Activated T-cell treated with anti-CD3 and anti-CD28 coated beads for 48 hours (primary cell): ENCODE data around the gene KLRG1.

Experiments used
- DNase-seq: peaks from one replicate; pipeline ENCODE4 v3.0.0-alpha.2; 2020; ENCODE audit warnings: low read depth

KLRG1 gene

GRCh38 chr12:8985213-8985754, 4.1 kb upstream of the KLRG1 start:
- no peak for DNase-seq

DNA sequence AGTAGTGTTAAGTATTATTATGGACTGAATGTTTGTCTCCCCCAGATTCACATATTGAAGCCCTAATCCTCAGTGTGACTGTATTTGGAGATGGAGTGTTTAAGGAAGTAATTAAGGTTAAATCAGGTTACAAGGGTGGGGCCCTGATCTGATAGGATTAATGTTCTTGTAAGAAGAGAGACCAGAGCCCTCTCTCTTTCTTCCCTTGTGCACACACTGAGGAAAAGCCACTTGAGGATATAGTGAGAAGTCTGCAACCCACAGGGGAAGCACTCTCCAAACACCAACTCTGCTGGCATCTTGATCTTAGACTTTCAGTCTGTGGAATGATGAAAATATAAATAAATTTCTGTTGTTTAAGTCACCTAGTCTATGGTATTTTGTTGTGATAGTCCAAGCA, 2.2 kb upstream of the KLRG1 start:
- no peak for DNase-seq

DNA sequence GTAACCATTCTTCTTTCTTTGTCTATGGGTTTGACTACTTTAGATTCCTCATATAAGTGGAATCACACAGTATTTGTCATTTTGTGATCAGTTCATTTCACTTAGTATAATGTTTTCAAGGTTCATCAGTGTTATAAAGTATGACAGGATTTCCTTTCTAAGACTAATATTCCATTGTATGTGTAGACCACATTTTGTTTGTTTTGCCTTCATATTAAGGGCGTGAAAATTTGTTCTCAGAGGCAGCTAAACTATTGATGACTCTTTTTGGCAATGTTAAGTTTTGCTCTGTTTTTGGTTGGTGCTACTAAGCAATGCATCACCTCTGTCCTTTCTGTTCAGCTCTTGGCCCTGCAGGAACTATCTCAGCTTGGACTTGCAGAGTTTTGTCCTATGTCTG, 1.7 kb upstream of the KLRG1 start:
- DNase-seq, result no peak

- DNase-seq, result no peak
These were observed 2.3 kb downstream of the KLRG1 start for GRCh38 chr12:8991371-8992345.

DNA sequence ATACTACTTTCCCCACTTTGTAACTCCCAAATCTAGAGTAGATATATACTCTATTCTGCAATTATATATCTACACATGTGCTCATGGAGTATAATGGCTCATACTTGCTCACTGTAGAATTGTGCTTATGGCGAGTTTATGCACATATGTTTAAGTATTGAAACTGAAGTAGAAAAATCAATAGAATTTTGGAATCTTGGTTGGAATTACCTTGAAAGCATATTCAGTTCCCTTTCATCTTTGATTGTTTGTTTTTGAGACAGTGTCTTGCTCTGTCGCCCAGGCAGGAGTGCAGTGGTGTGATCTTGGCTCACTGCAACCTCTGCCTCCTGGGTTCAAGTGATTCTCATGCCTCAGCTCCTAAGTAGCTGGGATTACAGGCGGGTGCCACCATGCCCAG, 4.5 kb downstream of the KLRG1 start:
- no peak for DNase-seq

- no peak for DNase-seq
These were observed 5.9 kb downstream of the KLRG1 start for GRCh38 chr12:8995021-8995775.

DNA sequence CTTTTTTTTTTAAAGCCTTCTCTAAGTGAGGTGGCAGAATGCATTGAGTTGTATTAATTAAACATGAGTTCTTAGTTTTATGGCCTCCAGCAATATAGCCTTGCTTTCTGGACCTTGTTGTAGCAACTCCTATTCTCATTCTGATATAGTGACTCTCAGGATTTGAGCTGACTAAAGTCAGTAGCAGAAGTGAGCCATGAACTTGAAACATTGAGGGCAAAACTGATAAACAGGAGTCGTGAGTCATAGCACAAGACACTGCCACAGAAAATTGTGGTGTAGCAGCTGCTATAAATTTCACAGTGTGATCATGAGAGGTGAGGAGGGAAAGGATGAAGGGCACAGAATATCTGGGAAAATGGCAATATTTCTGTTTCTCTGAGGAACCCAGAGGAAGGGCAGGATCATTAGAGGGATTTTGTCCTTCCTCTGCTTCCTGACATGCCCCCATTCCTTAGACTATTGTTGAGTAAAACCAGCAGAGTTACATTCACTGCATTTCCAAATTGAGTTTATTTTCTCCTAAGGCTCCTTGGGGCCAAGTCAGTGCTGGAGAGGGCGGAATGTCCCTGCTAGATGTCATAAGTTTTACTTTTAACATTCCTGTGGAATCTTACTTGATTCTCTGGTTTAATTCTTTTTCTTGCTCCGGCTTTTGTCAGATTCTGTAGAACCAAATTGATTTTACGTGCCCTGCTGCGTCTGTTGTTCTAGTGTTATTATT, 7.5 kb downstream of the KLRG1 start:
- no peak for DNase-seq

DNA sequence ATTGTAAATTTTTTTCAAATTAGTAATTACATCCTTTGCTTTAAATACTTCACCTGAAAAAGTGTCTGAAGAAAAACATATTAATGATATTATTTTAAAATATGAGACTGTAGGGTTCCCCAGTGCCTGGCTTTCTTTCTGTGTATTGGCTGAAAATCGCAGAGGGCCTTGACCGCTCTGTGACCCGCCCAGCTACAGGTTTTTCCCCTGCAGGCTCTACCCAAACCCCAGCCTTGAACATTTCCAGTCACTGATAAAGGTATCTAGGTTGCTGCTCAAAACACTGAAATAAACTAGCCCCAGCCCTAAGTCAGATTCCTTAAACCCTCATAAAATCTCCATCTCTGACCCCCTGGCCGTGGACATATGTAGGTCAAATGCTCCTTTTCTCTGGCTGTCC, 11.9 kb downstream of the KLRG1 start:
- no peak for DNase-seq

GRCh38 chr12:9002335-9002734, 13.0 kb downstream of the KLRG1 start:
- DNase-seq, result no peak

DNA sequence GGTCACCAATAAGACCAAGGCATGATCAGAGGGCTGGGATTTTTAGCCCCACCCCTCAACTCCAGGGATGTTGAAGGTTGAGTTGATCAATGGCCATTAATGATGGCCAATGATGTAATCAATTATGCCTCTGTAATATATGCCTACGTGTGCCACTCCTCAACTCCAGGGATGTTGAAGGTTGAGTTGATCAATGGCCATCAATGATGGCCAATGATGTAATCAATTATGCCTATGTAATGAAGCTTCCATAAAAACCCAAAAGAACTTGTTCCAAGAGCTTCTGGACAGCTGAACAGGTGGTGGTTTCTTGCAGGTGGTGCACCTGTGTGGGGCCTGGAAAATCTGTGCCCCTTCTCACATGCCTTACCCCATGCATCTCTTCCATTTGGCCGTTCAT, 33.2 kb downstream of the KLRG1 start:
- no peak for DNase-seq

- DNase-seq, result no peak
These were observed 35.2 kb downstream of the KLRG1 start for GRCh38 chr12:9024512-9024911.

DNA sequence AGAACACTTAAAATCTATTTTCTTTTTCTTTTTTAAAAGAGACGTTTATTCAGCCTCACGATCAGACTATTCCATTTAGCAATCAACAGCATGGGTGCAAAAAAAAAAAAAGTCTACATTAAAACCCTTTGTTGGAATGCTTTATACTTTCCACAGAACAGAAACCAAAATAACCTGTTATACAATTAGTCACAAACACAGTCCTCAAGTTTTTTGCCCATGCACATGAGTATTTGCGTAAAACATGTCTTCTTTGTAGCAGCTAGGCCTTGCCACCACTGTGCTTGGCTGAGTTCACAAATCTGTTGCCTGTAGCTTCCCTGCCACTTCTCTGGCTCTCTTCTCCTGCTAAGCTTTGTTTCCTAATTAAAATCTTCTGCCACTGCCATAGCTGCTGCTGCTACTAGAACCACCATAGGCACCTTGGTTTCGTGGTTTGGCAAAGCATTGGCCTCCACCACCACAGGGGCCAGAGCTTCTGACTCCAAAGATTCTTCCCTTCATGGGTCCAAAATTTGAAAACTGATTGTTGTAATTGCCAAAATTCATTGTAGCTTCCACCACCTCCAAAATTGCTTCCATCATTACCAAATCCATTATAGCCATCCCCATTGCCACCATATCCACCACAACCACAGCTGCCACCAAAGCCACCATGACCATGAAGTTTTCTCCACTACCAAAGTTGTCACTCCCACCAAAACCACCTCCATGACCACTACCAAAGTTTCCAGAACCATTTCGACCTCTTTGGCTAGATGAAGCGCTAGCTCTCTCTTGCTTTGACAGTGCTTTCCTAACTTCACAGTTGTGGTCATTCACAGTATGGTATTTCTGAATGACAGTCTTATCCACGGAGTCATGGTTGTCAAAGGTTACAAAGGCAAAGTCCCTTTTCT, 38.1 kb downstream of the KLRG1 start:
- DNase-seq, result peak; percentile 45

DNA sequence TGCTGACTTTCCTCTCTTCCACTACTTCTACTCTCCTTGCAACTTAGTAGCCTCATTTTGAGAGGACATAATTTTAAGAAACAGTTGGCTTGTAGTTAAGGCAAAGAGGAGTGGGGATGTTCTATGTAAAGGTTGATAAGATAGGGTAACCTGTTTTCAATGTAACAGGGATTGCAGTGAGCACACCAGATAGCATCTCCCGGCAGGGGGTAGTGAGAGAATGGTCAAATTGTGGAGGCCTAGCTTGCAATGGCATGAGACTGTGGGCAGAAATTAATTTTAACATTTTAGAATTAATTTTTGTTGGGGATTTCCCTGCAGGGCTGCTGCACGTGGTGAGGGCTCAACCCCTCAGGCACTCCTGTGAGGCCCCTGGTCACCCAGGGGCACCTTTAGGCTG, 41.4 kb downstream of the KLRG1 start:
- DNase-seq, result no peak

GRCh38 chr12:9032202-9032964, 43.0 kb downstream of the KLRG1 start:
- no peak for DNase-seq

DNA sequence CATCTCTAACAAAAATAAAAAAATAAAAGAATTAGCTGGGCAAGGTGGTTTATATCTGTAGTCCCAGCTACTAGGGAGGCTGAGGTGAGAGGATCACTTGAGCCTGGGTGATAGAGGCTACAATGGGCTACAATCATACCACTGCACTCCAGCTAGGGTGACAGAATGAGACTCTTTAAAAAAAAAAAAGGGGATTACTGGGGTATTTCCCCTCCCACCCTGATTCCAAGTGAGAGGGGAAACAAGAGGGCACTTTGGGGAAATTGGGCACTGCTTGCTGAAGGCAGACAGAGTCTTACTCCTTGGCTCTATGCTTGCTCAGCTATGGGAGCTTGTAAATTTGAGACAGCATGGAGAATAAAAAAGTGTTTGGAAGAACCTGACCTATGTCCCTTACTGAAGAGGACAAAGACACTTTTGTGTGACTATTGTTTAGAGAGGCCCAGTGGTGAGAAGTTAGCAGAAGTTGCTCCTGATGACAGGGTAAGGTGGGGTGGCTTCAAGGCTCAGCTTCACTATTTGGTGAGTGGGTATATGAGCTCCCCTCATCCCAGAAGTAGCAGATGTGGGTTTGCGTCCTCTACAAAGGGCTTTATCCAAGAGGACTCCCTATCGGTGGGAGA, 44.0 kb downstream of the KLRG1 start:
- DNase-seq, result no peak

DNA sequence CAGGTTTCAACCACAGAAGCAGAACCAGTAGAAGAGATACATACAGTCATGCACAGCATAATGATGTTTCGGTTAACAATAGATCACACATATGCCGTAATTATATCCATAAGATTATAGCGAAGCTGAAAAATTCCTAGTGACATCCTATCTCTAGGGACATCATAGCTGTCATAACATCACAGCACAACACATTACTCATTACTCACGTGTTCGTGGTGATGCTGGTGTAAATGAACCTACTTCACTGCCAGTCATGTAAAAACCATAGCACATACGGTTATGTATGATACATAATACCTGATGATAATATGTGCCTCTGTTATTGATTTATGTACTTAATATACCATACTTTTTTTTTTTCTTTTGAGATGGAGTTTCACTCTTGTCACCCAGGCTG, 44.7 kb downstream of the KLRG1 start:
- no peak for DNase-seq

DNA sequence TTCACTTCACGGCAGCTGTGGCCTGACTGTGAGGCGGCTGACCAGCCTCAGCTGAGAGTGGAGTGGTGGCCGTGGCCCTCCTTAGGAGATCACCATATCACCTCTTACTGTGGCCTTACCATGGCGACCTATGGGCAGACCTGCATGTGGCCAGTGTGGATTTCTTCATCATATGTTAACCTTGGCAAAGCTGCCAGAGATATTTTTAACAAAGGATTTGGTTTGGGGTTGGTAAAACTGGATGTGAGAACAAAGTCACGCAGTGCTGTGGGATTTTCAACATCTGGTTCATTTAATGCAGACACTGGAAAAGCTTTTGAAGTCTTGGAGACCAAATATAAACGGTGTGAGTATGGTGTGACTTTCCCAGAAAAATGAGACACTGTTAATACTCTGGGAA, 46.9 kb downstream of the KLRG1 start:
- no peak for DNase-seq

DNA sequence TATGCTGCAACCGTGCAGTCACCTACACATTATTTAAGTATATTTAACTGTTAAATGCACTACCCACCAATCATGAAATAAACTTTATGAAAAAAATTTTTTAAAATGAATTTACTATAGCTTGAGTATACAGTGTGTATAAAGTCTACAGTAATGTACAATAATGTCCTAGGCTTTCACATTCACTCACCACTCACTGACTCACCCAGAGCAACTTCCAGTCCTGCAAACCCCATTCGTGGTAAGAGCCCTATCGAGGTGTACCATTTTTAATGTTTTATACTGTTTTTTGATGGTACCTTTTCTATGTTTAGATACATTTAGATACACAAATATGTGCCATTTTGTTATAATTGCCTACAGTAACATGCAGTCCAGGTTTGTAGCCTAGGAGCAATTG, 48.1 kb downstream of the KLRG1 start:
- no peak for DNase-seq

DNA sequence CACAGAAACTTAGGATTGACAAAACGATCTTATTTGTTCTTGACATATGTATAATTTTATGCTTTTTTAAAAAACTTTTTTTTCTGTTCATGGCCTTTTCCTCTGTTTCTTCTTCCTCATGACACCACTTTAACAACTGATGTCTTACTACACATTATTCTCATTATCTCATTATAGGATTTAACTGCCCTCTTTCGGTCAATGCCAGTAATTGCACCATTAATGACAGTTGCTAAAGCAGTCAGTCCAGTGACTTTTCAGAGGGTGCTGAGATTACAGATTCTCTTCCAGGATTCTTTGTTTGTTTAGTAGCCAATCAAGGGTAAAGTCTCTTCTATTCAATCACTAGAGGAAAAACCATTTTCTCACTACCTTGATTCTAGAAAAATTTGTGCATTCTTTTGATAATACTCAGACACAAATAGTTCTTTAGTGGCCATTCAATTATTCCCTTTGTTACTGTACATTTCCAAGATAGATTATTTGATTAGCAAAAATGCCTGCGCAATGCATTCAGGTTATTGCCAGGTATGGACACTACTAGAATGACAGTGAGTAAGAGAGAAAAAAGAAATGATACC, 50.1 kb downstream of the KLRG1 start:
- DNase-seq, result no peak
